B cell (primary cell): Measurements from ENCODE around the gene LAMTOR2. TPM values are rescaled to one million over a fixed set of nuclear protein-coding genes. Genes with fewer than 3 reads are reported as not detected.

Experiments
- ATAC-seq: fragments of 200-7000 bp; cut with Tn5 transposase; one replicate; pipeline ENCODE4 v1.10.0; 2021; ENCODE audit warnings: low read depth, mild to moderate bottlenecking, moderate number of reproducible peaks, moderate library complexity
- CTCF ChIA-PET: fragments of 350-600 bp; sonication (Branson Sonifier 250); formaldehyde crosslinking; loops from one replicate; lab custom pipeline; 2021; ENCODE audit warnings: antibody characterized with exemption, inconsistent platforms; lab: Charles Lee
- POLR2A ChIA-PET: fragments of 350-600 bp; sonication (Branson Sonifier 250); formaldehyde crosslinking; loops from one replicate; lab custom pipeline; 2021; ENCODE audit warnings: antibody characterized with exemption; lab: Charles Lee
- DNase-seq: peaks from one replicate; pipeline ENCODE4 v3.0.0; 2013
- H2AFZ ChIP-seq: 2 replicates; pipeline ENCODE4 v1.6.1; 2012; ENCODE audit warnings: mild to moderate bottlenecking, low read depth, low read length; ENCODE audit not compliant: insufficient read depth, poor library complexity, severe bottlenecking
- H3K27ac ChIP-seq, 2 donors: 1 replicate in 1 of 2; 2 replicates in 1 of 2; pipeline ENCODE4 v1.5.1; 2012 to 2013; ENCODE audit warnings: low read length in 2 of 2, mild to moderate bottlenecking in 2 of 2, moderate library complexity in 1 of 2
- H3K27me3 ChIP-seq, 4 experiments: fragments of 200-600 bp in 1 of 4; sonication (generic) in 1 of 4; replicated peaks in 1 of 4; 1 replicate in 2 of 4; 2 replicates in 2 of 4; pipeline versions ENCODE4 v1.6.1 to v1.7.0; 2013 to 2016; ENCODE audit warnings: low read length in 3 of 4, mild to moderate bottlenecking in 2 of 4, mixed read lengths in 1 of 4, moderate library complexity in 1 of 4; ENCODE audit not compliant: insufficient read depth in 4 of 4, control insufficient read depth in 3 of 4; ENCODE audit errors: control extremely low read depth in 1 of 4
- H3K36me3 ChIP-seq, 2 experiments: replicated peaks in 1 of 2; 1 replicate in 1 of 2; 2 replicates in 1 of 2; pipeline versions ENCODE4 v1.6.1 to v1.7.1; 2013; ENCODE audit warnings: low read length in 1 of 2; ENCODE audit not compliant: insufficient read depth in 2 of 2, control insufficient read depth in 1 of 2; ENCODE audit errors: control extremely low read depth in 1 of 2, extremely low read depth in 1 of 2
- H3K4me1 ChIP-seq, 2 donors: fragments of 200-600 bp in 1 of 2; sonication (generic) in 1 of 2; 1 replicate in 1 of 2; 2 replicates in 1 of 2; pipeline versions ENCODE4 v1.5.1 to v1.6.1; 2013 to 2017; ENCODE audit warnings: low read length in 2 of 2; ENCODE audit not compliant: control insufficient read depth in 2 of 2, insufficient read depth in 2 of 2
- H3K4me2 ChIP-seq: replicated peaks from 2 replicates; pipeline ENCODE3; 2012; ENCODE audit warnings: mild to moderate bottlenecking, low read depth, low read length; ENCODE audit not compliant: poor library complexity, severe bottlenecking
- H3K4me3 ChIP-seq, 5 experiments: fragments of 200-600 bp in 1 of 5; sonication (generic) in 1 of 5; 1 replicate in 3 of 5; 2 replicates in 2 of 5; pipeline versions ENCODE4 v1.5.1 to v1.7.0; 2011 to 2016; ENCODE audit warnings: low read length in 4 of 5, mild to moderate bottlenecking in 4 of 5, low read depth in 2 of 5, control low read depth in 1 of 5, moderate library complexity in 1 of 5; ENCODE audit not compliant: insufficient read depth in 1 of 5; ENCODE audit errors: control extremely low read depth in 1 of 5, extremely low read depth in 1 of 5
- H3K79me2 ChIP-seq: fragments of 200-600 bp; sonication (generic); one replicate; pipeline ENCODE4 v1.6.0; 2016; ENCODE audit warnings: low read length; ENCODE audit not compliant: control insufficient read depth, insufficient read depth
- H3K9ac ChIP-seq: fragments of 200-600 bp; sonication (generic); 2 replicates; pipeline ENCODE4 v1.6.1; 2017; ENCODE audit warnings: mild to moderate bottlenecking, low read length, moderate library complexity
- H3K9me3 ChIP-seq, 3 donors: one replicate each; pipeline versions ENCODE4 v1.6.1 to v1.7.1; 2013; ENCODE audit warnings: low read length in 2 of 3; ENCODE audit not compliant: control insufficient read depth in 2 of 3, insufficient read depth in 1 of 3; ENCODE audit errors: control extremely low read depth in 1 of 3
- H4K20me1 ChIP-seq: 2 replicates; pipeline ENCODE4 v1.6.0; 2012; ENCODE audit warnings: mild to moderate bottlenecking, low read length; ENCODE audit not compliant: insufficient read depth, control insufficient read depth, poor library complexity, severe bottlenecking
- H3K27ac Mint-ChIP-seq: one replicate; pipeline ENCODE4 v1.8.0; 2021; ENCODE audit warnings: mixed read lengths
- H3K27me3 Mint-ChIP-seq: one replicate; pipeline ENCODE4 v1.8.0; 2021; ENCODE audit warnings: mixed read lengths
- H3K4me1 Mint-ChIP-seq: one replicate; pipeline ENCODE4 v1.8.0; 2021; ENCODE audit warnings: mixed read lengths
- H3K4me3 Mint-ChIP-seq: one replicate; pipeline ENCODE4 v1.8.0; 2021; ENCODE audit warnings: mixed read lengths
- H3K9me3 Mint-ChIP-seq: one replicate; pipeline ENCODE4 v1.8.0; 2022; ENCODE audit warnings: mixed read lengths; ENCODE audit not compliant: insufficient read depth
- CTCF ChIP-seq: fragments of 200-600 bp; IDR thresholded peaks from one replicate; pipeline ENCODE4 v1.8.0; 2022; ENCODE audit warnings: antibody characterized with exemption, mild to moderate bottlenecking
- EZH2 ChIP-seq: IDR thresholded peaks from 2 replicates; pipeline ENCODE4 v1.6.1; 2012; ENCODE audit warnings: borderline replicate concordance, low read depth, mild to moderate bottlenecking, moderate library complexity, low read length; ENCODE audit not compliant: insufficient read depth, poor library complexity, severe bottlenecking
- WGBS: methylation state at CpG from one replicate; pipeline ENCODE4 v1.1.5; 2013; ENCODE audit warnings: missing lambda C conversion rate; ENCODE audit not compliant: insufficient coverage; 5-methylcytosine and 5-hydroxymethylcytosine counted together
- intact Hi-C: fragments of 100-400 bp; cut with micrococcal nuclease; formaldehyde crosslinking; loops from one replicate; pipeline ENCODE4 v1.10.0; 2022
- polyA plus RNA-seq: library from polyadenylated mRNA; depleted of rRNA; stranded (reverse); fragments of >200 nt; gene quantifications from 2 replicates; pipeline ENCODE4 v1.2.3, GENCODE V29; 2012
- total RNA-seq, 2 donors: library from RNA; stranded (reverse); fragments of 120-200 nt in 1 of 2; gene quantifications; 1 replicate in 1 of 2; 2 replicates in 1 of 2; pipeline versions ENCODE4 v1.2.3 to v1.2.4, GENCODE V29; 2013 to 2022

Gene LAMTOR2
- total and polyA plus RNA-seq, 2 donors (not counting 1 experiment from before 2014, with no cell fraction given): 31.5 to 55.9 TPM

DNA sequence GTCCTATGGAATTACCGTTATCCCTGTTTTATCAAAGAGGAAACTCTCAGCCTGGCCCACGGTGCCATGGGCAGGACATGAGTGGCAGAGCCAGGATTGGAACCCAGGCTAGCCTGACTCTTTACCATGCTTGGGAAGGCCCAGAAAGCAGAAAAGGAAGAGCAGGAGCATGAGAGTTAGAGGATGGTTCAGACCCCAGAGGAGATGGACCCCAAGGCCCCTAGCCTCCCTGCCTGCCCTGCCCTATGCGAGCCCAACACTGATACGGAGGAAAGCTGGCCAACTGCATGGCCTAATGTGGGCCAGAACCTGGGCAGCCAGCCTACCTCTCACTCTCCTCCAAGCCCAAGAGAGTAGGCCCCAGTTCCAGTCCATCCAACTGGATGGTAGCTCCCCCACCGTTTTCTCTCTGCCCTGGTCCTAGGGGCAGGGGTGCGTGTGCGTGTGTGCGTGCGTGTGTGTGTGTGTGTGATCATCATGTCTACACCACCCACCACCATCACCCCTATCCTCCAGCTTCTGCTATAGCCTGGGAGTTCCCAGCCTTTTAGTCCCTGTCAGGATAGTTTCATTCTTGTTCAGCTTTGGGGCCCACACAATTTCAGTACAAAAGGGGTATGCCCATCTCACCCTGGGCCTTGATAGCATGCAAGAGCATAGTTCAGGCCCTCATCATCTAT lies 43.1 kb downstream of the LAMTOR2 start:
- WGBS: 58% methylated on average over 4 of the region's 9 CpGs
- H3K27ac Mint-ChIP-seq: peak overlapping the region; percentile 95
- peaks cover 0 to 5% (median 0%) of the 10 kb centered on the region in 4 experiments for H3K27me3 ChIP-seq
- peak overlapping the region; percentile 61 for H3K9ac ChIP-seq
- ATAC-seq: no peak
- no peaks in the 10 kb centered on the region for H3K36me3 ChIP-seq
- peaks cover 23 to 24% of the 10 kb centered on the region in 2 donors for H3K4me1 ChIP-seq
- no peak overlapping the region for H3K4me3 ChIP-seq
- no peak for TF ChIP-seq EZH2
- TF ChIP-seq CTCF: no peak
- H3K4me1 Mint-ChIP-seq: peaks cover 31% of the 10 kb centered on the region
- peak; percentile 53 for DNase-seq
- peak overlapping the region; percentile 72 for H3K4me3 Mint-ChIP-seq
- H3K27me3 Mint-ChIP-seq: no peaks in the 10 kb centered on the region
- no peaks in the 10 kb centered on the region for H3K9me3 Mint-ChIP-seq
- intact Hi-C loops: loop anchor here (1.0 to 2.0 kb wide), 3 partner anchors 9 to 407 kb away; partner anchors contain the start of gene PMF1
- H3K9me3 ChIP-seq: peaks cover 0 to 3% (median 0%) of the 10 kb centered on the region in 3 donors
- POLR2A ChIA-PET: interaction anchor here (0.6 to 5.2 kb wide), 10 partner anchors 8 to 127 kb away, joined by 3 to 29 read pairs (median 4); partner anchors contain the start of gene LMNA
- CTCF ChIA-PET: interaction anchor here (0.9 to 23.7 kb wide), 16 partner anchors 10 to 221 kb away, joined by 3 to 970 read pairs (median 6); partner anchors contain the start of genes LMNA, MEX3A, PMF1 and SMG5
- peak overlapping the region; percentile 39 to 93 for H3K27ac ChIP-seq
- no peaks in the 10 kb centered on the region for H4K20me1 ChIP-seq
- peak overlapping the region; percentile 81 for H3K4me2 ChIP-seq
- H3K79me2 ChIP-seq: no peaks in the 10 kb centered on the region
- H2AFZ ChIP-seq: no peak overlapping the region

DNA sequence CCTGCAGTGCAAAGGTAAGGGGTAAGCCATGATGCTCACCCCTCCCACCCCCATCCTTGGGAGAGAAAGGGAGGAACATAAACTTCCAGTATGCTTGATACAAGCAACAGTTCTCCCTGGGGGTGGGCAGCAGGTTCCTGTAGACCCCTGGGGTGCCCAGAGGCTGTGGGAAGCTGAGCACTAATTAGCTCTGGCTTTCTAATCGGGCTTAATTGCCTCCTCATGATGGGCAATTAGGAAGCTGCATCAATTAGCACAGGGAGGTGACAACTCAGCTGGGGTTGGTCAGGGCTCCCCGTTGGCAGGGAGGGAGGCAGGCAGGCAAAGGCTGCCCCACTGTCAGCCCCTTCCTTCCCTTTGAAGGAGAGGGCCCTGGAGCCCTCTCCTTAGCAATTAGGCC lies 44.2 kb downstream of the LAMTOR2 start:
- WGBS: 100% methylated on average over 2 of the region's 2 CpGs
- Histone ChIP-seq H3K9me3 (peaks cover 0 to 3% (median 0%) of the 10 kb centered on the region in 3 donors), H4K20me1 (no peaks in the 10 kb centered on the region), H3K27me3 (peaks cover 0 to 5% (median 0%) of the 10 kb centered on the region in 4 experiments), H3K79me2 (no peaks in the 10 kb centered on the region), H2AFZ (no peak overlapping the region), H3K9ac (no peak overlapping the region), H3K4me2 (no peak overlapping the region), H3K4me3 (no peak overlapping the region), H3K4me1 (peaks cover 30 to 35% of the 10 kb centered on the region in 2 donors), H3K27ac (peak overlapping the region in 1 of 2 donors; percentile 93), H3K36me3 (no peaks in the 10 kb centered on the region)
- Mint-ChIP-seq H3K27ac (peak overlapping the region; percentile 95), H3K4me1 (peaks cover 42% of the 10 kb centered on the region), H3K9me3 (no peaks in the 10 kb centered on the region), H3K4me3 (no peak overlapping the region), H3K27me3 (no peaks in the 10 kb centered on the region)
- no peak for ATAC-seq
- intact Hi-C loops: no loop called here
- TF ChIP-seq EZH2: no peak
- no peak for TF ChIP-seq CTCF
- ChIA-PET POLR2A (interaction anchor here (5.2 kb wide), 1 partner anchor 16 kb away, joined by 29 read pairs; the partner anchor contains the start of gene LMNA), CTCF (interaction anchor here (0.6 to 23.7 kb wide), 6 partner anchors 8 to 160 kb away, joined by 3 to 970 read pairs (median 4); partner anchors contain the start of gene LMNA)
- no peak for DNase-seq
